Colon (tissue), 2 donors: ENCODE measurements around the gene SUPT7L.
"Not testable (repeated sequence)": the region's sequence is repeated elsewhere in the genome, so short reads cannot be mapped to it uniquely, and the experiment has no call there.

Source experiments
- FAIRE-seq: peaks from 2 replicates; lab custom pipeline; 2012; peaks lifted over from hg19 to GRCh38; lab: Jason Lieb, UNC
- donor health status: control.
- donor health status: control.

The SUPT7L gene

GRCh38 chr2:27638037-27638637, 25.3 kb downstream of the SUPT7L start:
- no peak for FAIRE-seq

DNA sequence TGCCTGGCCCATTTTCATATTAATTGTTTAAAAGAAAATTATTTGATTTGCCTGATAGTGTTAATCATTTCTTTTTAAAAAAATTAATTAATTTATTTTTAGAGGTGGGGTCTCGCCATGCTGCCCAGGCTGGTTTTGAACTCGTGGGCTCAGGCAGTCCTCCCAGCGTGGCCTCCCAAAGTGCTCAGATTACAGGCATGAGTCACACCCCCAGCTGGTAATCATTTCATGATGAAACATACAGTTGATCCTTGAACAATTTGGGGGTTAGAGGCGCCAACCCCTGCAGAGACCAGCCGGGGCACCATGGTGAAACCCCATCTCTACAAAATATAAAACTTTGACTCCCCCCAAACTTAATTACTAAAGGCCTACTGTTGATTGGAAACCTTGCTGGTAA, 26.6 kb downstream of the SUPT7L start:
- FAIRE-seq, result no peak

DNA sequence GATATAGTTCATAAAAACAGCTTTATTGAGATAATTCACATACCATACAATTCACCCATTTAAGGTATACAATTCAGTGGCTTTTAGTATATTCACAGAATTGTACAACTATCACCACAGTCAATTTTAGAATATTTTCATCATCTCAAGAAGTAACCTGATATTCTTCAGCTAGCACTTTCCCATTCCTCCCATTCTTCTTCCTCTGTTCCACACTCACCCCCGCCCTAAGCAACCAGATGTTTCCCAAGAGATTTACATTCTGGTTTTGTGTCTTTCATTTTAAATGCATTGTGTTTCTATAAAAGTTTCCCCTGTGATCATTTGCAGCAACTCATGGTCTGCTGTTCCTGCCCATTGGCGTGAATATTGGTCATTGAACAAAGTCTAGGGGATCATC, 29.1 kb downstream of the SUPT7L start:
- no peak for FAIRE-seq

DNA sequence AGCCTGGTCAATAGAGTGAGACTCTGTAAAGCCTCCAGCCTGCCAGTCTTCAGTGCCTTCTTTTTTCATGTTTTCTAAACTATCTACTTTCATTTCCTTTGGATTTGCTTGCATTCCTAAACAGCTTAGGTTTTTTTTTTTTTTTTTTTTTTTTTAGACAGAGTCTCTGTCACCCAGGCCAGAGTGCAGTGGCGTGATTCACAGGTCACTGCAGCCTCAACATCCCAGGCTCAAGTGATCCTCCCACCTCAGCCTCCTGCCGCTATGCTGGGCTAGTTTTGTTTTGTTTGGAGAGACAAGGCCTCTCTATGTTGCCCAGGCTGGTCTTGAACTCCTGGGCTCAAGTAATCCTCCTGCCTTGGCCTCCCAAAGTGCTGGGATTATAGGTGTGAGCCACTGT, 33.2 kb downstream of the SUPT7L start:
- FAIRE-seq, result not testable (repeated sequence)

DNA sequence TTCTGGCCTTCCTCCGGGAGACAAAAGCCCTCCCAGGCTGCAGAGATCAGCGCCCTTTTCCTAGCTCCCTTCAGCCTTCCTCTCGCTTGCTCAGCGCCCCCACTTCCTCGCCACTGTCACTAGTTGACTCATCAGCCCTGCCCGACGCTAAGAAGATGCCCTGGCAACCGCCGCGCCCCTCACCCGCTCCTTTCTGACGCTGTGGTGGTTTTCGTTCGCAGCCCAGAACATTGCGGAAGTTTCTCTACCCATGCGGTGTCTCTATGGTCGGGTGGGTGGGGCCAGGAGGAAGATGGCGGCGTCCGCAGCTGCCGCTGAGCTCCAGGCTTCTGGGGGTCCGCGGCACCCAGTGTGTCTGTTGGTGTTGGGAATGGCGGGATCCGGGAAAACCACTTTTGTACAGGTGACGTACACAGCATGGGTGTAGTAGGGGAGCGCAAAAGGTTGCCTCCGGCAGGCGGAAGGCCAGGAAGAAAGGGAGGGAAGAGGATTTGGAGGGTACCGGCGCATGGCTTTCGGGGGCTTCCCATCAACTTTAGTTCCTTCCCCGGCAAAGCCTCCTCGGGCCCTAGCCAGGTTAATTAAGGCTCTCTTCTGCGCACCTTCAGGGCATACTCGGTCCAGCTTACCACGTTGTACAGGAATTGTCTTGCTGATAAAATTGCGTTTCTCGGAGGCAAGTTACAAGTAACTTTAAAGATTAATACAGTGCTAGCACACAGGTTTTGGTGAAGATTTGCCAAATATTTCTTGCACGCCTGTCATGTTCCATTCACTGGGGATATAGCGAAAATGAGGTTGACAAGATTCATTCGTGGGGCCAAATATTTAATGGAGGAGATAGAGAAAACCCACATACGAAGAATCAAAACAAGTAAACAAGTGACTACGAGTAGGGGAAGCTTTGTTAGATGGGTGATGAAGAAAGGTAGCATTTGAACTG, 34.4 kb downstream of the SUPT7L start, which contains the start of the genes CCDC121 and GPN1:
CCDC121 (minus strand) TSS at position 246 of the 943 bp plus-strand sequence. CDS start 1,213 bp downstream, outside the sequence.
GPN1 (plus strand) TSS at position 284 of the 943 bp plus-strand sequence; CDS start at position 293, 9 bp downstream.
- FAIRE-seq, result no peak

DNA sequence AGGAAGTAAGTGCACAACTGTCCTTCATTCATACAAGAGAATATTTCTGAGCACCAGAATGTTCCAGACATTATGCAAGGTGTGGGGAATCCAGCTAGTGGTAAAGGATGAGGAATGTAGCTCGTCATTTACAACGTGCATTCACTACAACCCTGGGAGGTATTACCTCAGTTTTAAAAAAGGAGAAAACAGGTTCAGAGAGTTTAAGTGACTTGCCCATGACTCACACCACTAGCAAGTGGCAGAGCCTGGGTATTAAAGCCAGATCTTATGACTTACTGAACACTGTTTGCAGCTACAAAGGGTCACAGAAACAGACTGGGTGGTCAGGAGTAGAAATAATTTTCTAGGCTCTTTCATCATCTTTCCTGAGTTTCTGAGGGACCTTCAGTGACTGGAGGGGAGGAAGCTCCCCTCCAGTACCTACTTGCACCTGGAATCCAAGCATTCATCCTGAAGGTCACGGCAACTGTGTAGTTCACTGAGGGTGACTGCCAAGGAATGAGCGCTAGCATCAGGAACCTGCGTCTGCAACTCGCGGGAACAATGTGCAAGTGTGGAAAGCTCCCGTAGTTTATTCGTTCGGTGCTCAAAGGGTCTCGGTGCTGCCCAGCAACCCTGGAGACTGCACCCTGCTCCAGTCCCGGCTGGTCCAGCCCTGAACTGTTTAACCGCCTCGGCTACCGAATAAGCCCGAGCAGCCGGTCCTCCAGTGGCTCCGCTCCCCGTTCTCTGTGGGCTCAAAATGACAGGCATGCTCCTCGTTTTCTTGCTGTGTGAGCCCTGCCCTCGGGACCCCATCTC, 35.2 kb downstream of the SUPT7L start:
- no peak for FAIRE-seq

DNA sequence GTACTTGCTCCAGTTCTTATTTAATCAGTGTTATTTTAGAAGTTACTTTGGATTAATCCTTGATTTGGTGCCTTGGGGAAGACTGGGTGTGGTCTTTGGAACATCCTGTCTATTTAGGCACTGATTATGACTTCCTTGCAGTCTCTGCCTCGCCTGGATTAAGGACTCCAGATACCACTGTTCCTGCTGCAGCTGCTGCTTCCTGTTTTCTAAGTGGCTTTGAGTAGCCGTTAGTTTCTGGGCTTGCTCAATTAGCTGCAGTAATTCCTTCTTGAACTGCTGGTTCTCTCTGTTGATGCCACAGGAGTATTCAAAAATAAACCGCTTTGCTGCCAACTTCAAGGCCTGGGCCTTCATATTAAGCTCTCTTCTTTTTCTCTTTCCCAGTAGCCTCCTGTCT, 36.5 kb downstream of the SUPT7L start:
- FAIRE-seq, result not testable (repeated sequence)

DNA sequence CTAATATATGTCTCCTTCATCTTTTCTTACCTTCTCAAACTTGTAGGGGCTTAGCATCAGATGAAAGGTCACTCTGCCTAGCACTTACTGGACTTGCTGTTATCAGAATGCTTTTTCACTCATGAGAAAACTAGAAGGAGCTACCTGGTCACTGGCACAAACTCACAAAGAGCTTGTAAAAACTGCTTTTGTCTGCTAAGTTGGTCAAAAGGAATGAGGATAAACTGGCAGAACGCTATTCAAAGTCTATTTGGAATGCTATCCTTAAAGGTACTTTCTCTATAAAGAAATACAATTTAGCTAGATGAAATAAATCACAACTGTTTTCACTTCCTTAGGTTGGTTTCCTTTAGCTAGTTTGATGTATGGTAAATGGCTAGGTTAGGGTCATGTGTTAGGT, 37.1 kb downstream of the SUPT7L start:
- not testable (repeated sequence) for FAIRE-seq

DNA sequence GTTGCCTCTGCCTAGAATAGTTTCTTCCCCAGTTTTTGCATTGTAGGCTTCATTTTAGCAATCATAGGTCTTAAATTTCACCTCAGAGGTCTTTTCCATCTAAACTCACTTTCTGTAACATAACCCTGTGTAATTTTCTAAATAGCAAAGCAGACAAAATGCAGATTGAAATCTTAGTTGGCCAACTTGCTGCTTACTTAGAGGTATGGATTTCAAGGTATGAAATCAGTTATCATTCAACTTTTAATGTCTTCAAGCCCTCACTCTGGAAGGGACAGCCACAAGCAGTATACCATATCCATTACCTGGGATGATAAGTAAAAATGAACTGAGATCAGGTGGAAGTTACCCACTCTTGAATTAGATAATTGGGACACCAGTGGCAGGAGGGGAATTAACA, 38.5 kb downstream of the SUPT7L start:
- no peak for FAIRE-seq

DNA sequence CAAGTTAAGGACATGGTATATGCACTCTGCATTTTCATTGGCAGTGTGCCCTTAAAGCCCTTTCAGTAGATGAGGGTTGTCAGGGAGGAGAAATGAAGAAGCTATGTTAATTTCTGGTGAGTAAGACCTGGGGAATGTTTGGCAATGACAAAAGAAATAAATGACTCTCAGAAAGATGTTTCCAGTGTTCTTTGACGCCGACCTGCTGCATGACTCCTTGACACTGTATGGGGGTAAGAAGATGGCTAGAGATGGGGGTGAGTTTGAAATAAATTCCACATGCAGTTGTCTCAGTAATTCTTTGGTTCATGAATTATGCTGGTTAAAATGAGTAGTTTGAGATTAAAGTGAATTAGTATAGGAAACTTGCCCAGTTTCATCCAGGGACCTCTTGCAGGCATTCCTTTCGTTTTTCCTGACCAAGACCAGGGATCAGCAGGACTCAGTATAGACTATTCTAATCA, 40.5 kb downstream of the SUPT7L start:
- no peak for FAIRE-seq

DNA sequence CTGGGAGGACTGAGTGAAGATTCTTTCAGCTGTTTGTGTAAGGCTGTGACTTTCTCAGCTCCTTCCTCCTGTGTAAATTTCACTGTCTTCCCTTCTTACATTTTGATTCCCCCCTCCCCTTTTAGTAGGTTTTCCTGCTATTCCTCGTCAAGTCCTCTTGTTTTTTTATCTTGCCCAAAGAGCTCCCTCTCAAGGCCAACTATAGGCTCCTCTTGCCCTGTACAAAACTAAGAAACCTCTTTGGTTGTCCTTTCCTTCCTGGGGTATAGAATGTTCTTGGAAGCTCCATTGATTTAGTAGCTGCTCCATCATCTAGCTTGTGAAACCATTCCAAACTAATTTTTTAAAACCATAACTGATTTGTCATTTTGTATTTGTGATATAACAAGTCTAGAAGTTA, 41.9 kb downstream of the SUPT7L start:
- FAIRE-seq, result no peak

DNA sequence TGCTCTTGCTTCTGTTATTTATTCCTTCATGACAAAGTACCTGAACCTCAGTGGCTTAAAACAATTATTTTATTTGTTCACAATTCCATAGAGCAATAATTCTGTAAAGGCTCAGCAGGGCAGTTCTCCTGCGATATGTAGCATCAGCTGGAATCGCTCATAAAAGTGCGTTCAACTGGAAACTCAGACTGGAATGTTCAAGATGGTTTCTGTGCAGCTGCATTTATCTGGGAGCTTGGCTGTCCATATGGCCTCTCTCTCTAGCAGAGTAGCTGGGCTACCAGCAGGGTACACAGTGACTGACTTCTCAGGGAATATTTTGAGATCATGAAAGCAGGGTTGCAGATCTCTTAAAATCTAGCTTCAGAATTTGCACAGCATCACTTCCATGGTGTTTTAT, 48.1 kb downstream of the SUPT7L start:
- no peak for FAIRE-seq

DNA sequence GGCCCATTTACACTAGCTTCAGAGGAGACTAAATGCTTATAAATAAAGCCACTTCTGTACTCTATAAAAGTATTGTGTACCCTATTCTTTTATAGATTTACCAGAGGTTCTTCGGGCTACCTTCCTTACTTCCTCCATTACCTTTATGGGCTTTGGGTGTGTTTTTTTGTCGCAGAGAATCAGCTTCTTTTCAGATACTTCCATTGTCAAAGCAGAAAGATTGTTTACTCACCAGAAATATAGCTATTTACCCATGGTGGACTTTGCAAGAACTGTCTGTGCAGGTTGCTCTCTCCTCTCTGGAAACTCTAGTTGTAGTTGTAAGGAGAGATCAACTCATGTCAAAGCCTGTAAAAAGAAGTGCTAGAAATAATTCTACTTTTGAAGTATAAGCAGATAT, 49.4 kb downstream of the SUPT7L start:
- no peak for FAIRE-seq

DNA sequence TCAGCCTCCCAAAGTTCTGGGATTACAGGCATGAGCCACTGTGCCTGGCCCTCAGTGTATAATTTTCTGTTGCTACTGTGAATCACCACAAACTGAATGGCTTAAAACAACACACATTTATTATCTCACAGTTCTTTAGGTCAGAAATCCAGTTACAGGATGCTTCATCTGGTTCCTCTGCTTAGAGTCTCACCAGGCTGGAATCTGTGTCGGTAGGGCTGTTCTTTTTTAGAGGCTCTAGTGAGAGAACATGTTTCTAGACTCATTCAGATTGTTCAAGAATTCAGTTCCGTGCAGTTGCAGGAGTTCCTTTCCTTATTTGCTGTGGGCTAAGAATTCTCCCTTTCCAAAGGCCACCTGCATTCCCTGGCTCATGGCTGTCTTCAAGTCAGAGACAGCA, 56.8 kb downstream of the SUPT7L start:
- no peak for FAIRE-seq
